HEK293T (cell line): ENCODE data around the gene LMO7.

ENCODE experiments used
- ARNT ChIP-seq: fragments of 450-650 bp; IDR thresholded peaks from 2 replicates; pipeline ENCODE4 v1.6.1; 2017; ENCODE audit warnings: mild to moderate bottlenecking
- BHLHE40 ChIP-seq: fragments of 450-650 bp; IDR thresholded peaks from 2 replicates; pipeline ENCODE4 v1.6.1; 2016; ENCODE audit warnings: mild to moderate bottlenecking, moderate library complexity, borderline replicate concordance
- FOXM1 ChIP-seq: fragments of 450-650 bp; IDR thresholded peaks from 2 replicates; pipeline ENCODE4 v1.6.1; 2017; ENCODE audit warnings: mild to moderate bottlenecking, borderline replicate concordance
- HDGF ChIP-seq: fragments of 450-650 bp; IDR thresholded peaks from 2 replicates; pipeline ENCODE4 v1.6.1; 2017; ENCODE audit warnings: antibody characterized with exemption, borderline replicate concordance
- LEF1 ChIP-seq: fragments of 450-650 bp; IDR thresholded peaks from 2 replicates; pipeline ENCODE4 v1.6.1; 2017; ENCODE audit warnings: mild to moderate bottlenecking, borderline replicate concordance
- NFRKB ChIP-seq: fragments of 450-650 bp; IDR thresholded peaks from 2 replicates; pipeline ENCODE4 v1.6.1; 2016; ENCODE audit warnings: mild to moderate bottlenecking, moderate library complexity
- SP1 ChIP-seq: fragments of 450-650 bp; IDR thresholded peaks from 2 replicates; pipeline ENCODE4 v1.6.1; 2017

DNA sequence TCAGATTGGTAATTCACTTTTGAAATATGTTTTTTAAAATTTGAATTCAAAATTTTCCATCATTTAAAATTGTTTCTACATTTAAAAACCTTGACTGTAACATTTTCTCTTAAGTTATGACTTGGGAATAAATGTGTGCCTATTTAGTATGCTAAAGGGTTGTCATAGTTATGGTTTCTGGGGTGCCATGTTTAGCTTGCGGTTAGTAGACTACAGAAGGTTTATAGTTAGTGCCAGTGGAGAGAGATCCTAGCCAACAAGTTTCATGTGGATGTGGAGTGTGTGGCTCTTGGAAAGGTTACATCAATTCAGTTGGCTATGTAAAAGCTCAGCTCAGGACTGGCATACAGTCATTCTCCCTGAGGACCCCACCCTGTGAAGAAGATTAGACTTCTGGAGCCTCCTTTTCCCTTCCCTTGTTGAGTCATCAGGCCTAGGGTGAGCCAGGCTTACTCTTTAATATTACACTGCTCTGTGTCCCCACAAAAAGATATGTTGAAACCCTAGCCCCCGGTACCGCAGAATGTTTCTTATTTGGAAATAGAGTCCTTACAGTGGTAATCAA lies 20.4 kb downstream of the LMO7 start:
- no peak for TF ChIP-seq NFRKB
- no peak for TF ChIP-seq ARNT
- TF ChIP-seq SP1, result no peak
- TF ChIP-seq FOXM1, result no peak
- no peak for TF ChIP-seq BHLHE40
- no peak for TF ChIP-seq LEF1
- TF ChIP-seq HDGF, result no peak
